Ishikawa (cell line): ENCODE data around the gene INO80D.

Experiments
- CEBPB ChIP-seq: IDR thresholded peaks from 2 replicates; pipeline ENCODE4 v1.6.1; 2012
- EP300 ChIP-seq: IDR thresholded peaks from 2 replicates; pipeline ENCODE4 v1.6.1; 2012; ENCODE audit warnings: borderline replicate concordance
- FOXM1 ChIP-seq: IDR thresholded peaks from 2 replicates; pipeline ENCODE4 v1.6.1; 2012; ENCODE audit warnings: low read depth, borderline replicate concordance
- RAD21 ChIP-seq: IDR thresholded peaks from 2 replicates; pipeline ENCODE4 v1.6.1; 2012; ENCODE audit warnings: low read depth
- TAF1 ChIP-seq: IDR thresholded peaks from 2 replicates; pipeline ENCODE4 v1.6.1; 2012; ENCODE audit warnings: low read depth, mild to moderate bottlenecking
- TCF12 ChIP-seq: IDR thresholded peaks from 2 replicates; pipeline ENCODE4 v1.6.1; 2012; ENCODE audit warnings: low read depth
- USF1 ChIP-seq: IDR thresholded peaks from 2 replicates; pipeline ENCODE4 v1.6.1; 2012
- YY1 ChIP-seq: IDR thresholded peaks from 2 replicates; pipeline ENCODE4 v1.6.1; 2012; ENCODE audit warnings: low read depth
- ZBTB7A ChIP-seq: IDR thresholded peaks from 2 replicates; pipeline ENCODE4 v1.6.1; 2012; ENCODE audit warnings: low read depth
- TF ChIP-seq, protein P1 (sequence below): IDR thresholded peaks from 2 replicates; pipeline ENCODE4 v1.6.1; 2012; ENCODE audit warnings: low read depth, mild to moderate bottlenecking
- TF ChIP-seq, protein P2 (sequence below): IDR thresholded peaks from 2 replicates; pipeline ENCODE4 v1.6.1; 2012

- no peak for TF ChIP-seq TAF1
- TF ChIP-seq YY1, result no peak
- TF ChIP-seq RAD21, result no peak
- TF ChIP-seq CEBPB, result no peak
- TF ChIP-seq EP300, result no peak
- TF ChIP-seq USF1, result no peak
- TF ChIP-seq TCF12, result no peak
- no peak for TF ChIP-seq FOXM1
- no peak for TF ChIP-seq ZBTB7A
- TF ChIP-seq, protein P1, sequence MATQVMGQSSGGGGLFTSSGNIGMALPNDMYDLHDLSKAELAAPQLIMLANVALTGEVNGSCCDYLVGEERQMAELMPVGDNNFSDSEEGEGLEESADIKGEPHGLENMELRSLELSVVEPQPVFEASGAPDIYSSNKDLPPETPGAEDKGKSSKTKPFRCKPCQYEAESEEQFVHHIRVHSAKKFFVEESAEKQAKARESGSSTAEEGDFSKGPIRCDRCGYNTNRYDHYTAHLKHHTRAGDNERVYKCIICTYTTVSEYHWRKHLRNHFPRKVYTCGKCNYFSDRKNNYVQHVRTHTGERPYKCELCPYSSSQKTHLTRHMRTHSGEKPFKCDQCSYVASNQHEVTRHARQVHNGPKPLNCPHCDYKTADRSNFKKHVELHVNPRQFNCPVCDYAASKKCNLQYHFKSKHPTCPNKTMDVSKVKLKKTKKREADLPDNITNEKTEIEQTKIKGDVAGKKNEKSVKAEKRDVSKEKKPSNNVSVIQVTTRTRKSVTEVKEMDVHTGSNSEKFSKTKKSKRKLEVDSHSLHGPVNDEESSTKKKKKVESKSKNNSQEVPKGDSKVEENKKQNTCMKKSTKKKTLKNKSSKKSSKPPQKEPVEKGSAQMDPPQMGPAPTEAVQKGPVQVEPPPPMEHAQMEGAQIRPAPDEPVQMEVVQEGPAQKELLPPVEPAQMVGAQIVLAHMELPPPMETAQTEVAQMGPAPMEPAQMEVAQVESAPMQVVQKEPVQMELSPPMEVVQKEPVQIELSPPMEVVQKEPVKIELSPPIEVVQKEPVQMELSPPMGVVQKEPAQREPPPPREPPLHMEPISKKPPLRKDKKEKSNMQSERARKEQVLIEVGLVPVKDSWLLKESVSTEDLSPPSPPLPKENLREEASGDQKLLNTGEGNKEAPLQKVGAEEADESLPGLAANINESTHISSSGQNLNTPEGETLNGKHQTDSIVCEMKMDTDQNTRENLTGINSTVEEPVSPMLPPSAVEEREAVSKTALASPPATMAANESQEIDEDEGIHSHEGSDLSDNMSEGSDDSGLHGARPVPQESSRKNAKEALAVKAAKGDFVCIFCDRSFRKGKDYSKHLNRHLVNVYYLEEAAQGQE, result no peak
- TF ChIP-seq, protein P2, sequence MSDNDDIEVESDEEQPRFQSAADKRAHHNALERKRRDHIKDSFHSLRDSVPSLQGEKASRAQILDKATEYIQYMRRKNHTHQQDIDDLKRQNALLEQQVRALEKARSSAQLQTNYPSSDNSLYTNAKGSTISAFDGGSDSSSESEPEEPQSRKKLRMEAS, result no peak
These were observed 859 bp upstream of the INO80D start for GRCh38 chr2:206086716-206087350.
